ENCODE results near the gene SYNPO.

The SYNPO gene, protein sequence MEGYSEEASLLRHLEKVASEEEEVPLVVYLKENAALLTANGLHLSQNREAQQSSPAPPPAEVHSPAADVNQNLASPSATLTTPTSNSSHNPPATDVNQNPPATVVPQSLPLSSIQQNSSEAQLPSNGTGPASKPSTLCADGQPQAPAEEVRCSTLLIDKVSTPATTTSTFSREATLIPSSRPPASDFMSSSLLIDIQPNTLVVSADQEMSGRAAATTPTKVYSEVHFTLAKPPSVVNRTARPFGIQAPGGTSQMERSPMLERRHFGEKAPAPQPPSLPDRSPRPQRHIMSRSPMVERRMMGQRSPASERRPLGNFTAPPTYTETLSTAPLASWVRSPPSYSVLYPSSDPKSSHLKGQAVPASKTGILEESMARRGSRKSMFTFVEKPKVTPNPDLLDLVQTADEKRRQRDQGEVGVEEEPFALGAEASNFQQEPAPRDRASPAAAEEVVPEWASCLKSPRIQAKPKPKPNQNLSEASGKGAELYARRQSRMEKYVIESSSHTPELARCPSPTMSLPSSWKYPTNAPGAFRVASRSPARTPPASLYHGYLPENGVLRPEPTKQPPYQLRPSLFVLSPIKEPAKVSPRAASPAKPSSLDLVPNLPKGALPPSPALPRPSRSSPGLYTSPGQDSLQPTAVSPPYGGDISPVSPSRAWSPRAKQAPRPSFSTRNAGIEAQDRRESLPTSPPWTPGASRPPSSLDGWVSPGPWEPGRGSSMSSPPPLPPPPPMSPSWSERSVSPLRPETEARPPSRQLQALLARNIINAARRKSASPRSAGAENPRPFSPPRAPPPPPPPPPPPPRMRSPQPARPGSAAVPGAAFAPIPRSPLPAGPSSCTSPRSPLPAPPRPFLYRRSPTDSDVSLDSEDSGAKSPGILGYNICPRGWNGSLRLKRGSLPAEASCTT

DNA sequence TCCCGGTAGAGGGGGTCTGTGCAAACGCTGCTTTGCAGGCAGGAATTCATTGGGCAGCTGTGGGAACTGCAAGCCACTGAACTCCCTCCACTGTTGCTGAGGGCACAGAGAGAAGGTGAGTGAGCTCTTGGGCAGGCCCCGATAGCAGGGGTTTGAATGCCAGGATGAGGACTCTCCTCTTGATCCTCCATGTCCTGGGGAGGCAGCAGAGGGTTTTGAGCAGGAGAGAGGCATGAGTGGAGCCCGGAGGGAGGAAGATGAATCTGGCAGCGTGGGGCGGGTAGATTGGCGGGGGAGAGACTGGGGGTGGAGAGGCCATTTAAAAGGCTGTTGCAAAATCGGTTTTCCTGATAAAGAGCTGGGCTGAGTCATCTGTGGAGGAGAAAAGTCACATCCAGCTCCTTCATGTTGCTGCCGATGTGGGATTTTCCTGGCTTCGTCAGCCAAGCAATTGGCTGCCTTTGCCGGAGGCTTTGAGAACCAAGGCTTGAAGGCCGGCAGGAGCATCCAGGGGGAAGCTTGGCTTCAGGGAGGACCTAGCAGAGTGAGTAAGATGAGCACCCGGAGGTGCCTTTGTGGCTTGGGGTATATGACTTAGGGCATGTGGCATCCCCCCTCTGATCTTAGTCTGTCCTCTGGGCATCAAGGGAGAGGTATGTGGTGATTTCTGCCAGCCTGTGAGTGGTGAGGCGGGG lies at the start of gene SYNPO:
Gene SYNPO (plus strand): TSS at position 350 of the 695 bp plus-strand sequence. CDS start 7,616 bp downstream, outside the sequence.
- no peak for DNase-seq (ENCODE audit: low read depth in 2 of 2, low spot score in 1 of 2)

DNA sequence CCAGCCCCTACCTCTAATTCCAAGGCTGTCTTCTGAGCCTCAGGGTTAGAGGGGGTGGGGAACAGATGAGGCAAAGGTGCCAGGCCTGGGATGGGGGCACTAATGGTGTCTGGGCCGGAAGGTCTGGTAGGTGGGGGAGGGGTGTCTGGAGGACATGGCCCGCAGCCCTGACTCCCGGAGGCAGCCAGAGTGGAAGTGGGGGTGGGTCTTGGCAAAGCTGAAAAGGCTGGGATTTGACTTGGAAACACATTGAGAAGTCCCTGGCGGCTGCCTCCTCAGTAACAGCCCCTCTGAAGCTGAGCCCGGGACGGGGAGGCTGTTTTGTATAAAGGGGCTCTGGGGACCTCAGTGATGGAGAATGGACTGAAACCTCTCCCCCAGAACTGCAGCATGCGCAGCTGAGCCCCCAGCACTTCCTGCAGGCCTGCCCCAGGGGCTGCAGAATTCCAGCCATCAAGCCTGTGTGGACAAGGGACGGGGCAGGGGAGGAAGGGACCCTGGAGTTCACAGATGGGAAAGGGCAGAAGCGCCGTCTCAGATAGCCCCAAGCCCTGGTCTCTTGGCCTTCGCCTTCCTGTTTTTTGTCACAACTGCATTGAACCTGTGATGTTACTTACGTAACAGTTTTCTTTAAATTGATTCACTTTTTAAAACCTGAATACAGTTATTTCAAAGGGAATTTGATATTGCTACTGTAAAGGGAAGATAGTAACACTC lies 49.3 kb upstream of the SYNPO start:
- no peak for DNase-seq (ENCODE audit: low read depth in 2 of 2, low spot score in 1 of 2)

DNA sequence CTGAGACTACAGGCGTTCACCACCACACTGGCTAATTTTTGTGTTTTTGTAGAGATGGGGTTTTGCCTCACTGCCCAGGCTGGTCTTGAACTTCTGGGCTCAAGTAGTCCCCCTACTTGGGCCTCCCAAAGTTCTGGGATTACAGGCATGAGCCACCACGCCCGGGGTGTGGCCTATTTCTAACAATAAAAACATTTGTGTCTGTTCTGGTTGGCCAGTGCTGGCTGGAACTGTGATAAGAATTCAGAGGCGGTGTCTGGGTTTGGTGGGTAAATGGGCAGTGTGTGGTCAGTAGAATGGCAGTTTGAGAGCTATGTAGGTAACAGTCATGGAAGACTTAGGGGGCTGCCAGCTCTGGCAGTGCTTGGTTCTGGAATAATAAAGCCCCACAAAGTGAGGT lies 46.9 kb upstream of the SYNPO start:
- DNase-seq (ENCODE audit: low read depth in 2 of 2, low spot score in 1 of 2): no peak

DNA sequence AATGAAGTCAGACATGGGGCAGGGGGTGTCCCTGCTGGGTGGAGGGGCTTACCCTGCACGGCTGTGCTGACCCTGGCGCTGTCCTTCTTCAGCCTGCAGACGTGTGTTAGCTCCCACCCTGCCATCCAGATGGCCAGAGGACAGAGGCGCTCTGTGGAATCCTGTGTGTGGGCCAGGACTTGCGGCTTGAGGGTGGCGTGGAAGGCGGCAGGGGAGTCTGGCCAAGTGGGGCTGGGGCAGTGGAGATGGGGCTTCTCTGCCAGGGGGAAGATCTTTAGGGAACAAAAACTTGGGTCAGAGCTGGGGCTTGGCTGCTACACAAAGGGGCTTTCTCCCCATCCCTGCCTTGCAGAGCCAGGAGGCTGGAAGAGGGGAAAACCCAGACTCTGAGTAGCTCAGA lies 46.5 kb upstream of the SYNPO start:
- DNase-seq (ENCODE audit: low read depth in 2 of 2, low spot score in 1 of 2): no peak

DNA sequence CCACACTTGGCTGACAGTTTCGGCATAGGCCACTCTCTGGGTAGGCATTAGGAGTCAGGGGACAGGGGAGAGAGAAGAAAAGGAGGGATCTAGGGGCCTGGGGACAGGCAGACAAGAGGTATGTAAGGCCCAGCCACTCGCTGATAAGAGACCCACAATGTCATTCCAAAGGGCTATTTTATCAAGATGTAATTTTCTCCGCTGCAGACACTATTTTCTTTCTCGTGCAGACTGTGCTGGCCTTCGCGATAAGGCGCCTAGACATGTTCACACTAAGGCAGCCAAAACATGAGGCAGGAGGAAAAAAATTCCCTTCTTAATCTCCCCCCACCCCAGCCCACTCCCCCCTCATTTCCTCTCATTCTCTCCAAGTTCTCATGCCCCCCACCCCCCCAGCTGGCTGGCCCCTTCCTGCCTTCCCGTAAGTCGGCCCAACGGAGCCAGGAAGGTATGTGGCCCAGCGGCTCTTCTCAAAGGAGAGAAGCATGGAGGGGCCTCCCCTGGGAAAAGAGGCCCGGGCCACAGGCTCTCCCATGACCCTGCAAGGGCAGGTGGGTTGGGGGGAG lies 44.9 kb upstream of the SYNPO start:
- DNase-seq (ENCODE audit: low read depth in 2 of 2, low spot score in 1 of 2): no peak

DNA sequence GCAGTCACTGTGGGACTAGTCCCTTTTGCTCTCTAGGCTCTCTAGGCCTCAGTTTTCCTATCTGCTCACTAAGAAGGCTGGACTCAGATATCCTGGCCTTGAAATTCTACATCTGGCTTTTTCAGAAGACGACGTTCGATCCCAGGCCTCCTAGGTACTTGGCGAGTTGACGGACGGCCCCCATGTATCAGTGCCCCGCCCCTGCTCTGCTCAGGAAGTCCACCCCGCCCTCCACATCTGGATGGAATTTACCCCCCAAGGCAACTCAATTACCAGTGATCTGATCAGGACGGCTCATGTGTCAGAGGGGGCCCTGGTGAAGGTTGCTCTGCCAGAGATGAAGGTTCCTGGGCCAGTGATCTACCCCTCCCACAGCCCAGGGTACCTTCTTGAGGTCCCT lies 44.1 kb upstream of the SYNPO start:
- no peak for DNase-seq (ENCODE audit: low read depth in 2 of 2, low spot score in 1 of 2)

DNA sequence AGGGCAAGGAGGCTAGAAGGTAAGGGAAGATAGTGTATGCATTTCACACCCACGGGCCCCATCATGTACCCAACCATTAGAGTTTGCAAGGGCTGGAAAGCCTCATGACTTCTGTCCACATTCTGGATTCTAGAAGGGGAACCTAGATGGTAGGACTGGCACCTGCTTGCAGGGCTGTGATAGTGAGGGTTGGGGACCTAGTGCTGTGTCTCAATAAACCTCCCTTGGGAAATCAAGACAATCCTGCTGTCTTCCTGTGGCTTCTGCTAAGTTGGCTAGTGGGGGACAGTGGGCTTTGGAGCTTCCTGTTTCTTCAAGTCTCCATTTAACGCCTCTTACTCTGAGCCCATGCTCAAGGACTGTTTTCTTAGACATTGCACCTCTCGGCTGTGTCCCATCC lies 43.6 kb upstream of the SYNPO start:
- DNase-seq (ENCODE audit: low read depth in 2 of 2, low spot score in 1 of 2): no peak

DNA sequence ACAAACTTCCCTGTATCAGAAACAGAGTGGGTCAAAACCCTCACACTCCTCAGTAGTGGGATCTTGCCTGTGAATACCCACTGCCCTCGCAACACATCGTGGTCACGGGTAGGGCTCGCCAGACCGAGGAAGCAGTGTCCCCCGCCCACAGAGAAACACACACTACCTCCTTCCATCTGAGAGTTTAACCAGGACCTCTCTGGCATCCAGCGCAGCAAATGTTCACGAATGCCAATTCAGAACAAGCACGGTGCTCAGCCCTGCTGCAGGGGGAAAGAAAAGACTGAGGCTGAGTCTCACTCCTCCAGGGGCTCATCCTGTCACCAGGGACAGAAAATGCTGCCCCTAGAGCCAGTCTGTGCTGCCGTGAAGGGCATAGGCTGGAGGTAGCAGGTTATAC lies 42.5 kb upstream of the SYNPO start:
- DNase-seq (ENCODE audit: low read depth in 2 of 2, low spot score in 1 of 2): no peak

DNA sequence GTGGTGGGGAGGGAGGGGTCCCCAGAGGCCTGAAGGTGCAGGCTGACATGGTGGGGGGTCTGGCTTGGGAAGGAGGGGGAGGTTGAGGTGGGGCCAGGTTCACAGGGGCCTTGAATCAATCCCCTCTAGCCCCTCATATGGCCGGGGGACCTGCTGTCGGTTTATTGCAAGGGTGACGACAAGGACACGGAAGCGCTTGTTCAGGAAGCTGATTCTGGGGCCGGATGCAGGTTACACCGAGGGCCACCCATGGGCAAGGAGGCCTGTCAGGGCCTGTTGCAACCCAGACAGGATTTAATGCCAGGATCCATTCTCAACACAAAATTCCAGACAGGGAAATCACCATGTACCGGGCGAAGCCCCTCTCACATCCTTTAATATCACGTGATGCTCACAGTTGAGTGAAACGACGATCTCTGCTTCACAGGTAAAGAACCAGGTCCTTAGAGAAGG lies 41.6 kb upstream of the SYNPO start:
- no peak for DNase-seq (ENCODE audit: low read depth in 2 of 2, low spot score in 1 of 2)

DNA sequence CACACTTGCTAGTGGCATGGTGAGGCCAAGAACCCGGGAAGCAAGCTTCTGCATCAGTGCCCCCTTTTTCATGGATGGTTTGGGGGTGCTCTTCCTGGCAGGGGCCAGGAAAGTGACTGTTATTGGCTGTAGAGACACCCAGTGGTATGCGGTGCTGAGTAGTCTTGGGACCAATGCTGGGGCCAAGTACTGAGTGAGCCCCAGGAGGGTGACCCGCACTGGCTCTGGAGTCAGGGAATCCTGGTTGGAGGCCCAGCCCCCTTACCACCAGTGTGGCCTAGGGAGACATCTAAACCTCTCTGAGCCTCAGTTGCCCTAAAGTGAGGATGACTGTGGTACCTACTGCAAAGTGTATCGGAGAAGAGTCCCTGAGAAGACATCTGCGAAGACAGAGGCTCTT lies 41.2 kb upstream of the SYNPO start:
- no peak for DNase-seq (ENCODE audit: low read depth in 2 of 2, low spot score in 1 of 2)

DNA sequence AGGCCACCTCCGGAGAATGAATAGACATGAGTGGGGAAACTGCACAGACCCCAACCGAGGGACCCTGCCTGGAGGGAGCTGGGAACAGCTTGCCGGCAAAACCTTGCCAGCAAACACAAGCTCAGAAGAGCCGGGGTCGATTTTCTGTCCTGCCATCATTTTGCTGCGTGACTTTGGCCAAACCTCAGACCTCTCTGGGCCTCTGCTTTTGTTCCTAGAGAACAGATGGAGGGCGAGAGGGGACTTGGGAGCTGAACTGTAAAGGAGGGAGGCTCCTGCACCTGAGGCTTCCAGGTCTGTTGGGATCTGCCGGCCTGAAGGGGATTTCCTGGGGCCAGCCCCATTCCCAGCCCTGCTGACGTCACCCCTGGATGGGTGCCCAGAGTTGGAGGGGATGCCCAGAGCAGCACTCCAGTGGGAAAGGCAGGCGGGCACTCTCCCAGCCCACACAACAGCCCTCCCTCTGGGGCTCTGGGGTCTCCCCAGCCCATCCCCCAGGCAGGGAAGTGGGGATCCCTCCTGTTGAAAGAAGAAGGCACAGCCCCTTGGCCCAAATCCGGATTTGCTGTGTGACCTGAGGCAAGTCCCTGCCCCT lies 40.4 kb upstream of the SYNPO start:
- no peak for DNase-seq (ENCODE audit: low read depth in 2 of 2, low spot score in 1 of 2)

DNA sequence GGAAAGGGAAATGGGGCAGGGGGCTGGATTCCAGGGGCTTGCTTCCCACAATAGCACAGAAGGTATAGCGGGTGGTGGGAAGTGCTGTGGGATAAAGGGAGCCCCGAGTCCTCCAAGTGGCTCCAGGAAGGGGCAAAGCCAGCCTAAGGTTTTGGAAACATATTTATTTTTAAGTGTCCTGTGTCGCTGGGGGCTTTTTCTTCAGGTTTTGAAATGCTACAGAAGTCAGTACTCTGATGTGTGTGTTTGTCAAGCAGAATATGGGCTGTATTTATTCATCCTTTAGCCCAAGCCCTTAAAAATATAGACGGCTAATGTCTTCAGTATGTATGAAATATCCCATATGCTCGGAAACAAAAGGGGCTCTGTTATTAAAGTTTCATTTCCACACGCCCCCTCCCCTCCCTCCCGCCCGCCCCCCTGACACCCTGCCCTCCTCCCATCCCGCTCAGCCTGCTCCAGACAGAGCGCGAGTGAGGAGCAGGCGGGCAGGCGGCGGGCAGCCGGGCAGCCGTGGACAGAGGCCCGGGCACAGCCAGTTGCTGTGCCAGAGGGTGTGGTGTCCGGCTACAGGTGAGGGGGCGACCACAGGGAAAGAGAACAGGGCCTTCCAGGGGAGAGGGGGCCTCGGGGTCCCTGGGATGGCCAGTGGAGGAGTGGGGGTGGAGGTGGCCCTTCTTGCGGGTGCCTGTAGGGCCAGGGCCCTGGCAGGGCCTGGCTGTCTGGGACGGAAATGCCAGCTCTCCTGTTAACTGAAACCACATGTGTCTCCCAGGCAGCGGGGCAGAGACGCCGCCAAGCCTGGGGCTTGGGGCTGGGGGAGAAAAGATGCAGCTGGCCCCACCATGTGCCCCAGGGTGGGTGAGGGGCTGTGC lies 39.6 kb upstream of the SYNPO start:
- DNase-seq (ENCODE audit: low read depth in 2 of 2, low spot score in 1 of 2): no peak

DNA sequence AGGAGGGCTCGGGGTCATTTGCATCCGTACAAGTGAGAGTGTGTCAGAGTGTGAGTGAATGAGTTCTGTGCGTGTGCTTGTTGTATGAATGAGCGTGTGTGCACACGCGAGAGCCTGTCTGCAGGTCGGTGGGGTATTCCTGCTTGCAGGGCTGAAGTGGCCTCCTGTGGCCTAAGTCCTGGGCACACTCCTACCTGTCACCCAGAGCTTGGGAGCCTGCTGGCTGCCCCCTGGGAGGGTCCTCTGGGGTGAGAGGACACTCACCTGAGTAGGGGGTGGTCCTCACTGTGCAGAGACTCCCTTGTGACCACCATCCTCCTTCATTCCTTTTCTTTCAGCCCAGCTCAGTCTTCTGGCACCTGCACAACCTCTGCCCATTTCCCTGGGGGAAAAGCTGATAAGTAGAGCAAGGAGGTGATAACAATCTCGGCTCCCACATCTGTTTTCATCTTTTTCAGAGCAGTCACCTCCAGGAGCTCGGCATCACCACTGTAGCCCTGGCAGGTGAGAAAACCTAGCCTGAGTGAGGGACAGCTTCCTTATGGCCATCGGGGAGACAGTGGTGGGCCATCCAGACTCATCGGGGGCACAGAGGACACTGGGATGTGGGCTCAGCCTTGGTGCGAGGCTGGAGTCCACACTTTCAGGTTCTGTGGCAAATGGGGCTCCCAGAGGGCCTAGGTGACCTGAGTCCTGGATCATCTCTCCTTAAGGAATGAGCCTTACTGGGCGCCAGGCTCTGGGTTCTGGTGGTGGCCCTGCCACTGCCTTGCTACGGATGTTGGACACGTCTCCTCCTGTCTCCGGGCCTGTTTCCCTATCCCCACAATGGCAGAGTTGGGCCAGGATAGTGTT lies 38.7 kb upstream of the SYNPO start:
- no peak for DNase-seq (ENCODE audit: low read depth in 2 of 2, low spot score in 1 of 2)

DNA sequence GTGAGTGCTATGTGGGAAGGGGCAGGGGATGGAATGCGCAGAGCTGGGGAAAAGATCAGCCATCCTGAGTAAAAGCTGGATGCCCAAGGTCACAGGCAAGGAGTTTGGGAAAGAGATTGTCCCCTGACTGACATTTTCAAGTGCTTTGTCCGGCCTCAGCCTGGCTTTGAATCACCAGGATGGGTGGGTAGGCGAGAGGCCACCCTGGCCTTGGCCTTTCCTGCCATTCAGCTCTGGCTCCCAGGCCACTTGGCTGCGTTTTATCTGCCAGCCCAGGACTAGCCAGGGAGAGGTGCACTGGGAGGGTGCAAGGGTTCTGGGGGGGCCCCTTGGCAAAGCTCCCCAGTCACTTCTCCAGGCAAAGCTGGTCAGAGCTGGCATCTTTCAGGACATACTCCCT lies 37.4 kb upstream of the SYNPO start:
- no peak for DNase-seq (ENCODE audit: low read depth in 2 of 2, low spot score in 1 of 2)

DNA sequence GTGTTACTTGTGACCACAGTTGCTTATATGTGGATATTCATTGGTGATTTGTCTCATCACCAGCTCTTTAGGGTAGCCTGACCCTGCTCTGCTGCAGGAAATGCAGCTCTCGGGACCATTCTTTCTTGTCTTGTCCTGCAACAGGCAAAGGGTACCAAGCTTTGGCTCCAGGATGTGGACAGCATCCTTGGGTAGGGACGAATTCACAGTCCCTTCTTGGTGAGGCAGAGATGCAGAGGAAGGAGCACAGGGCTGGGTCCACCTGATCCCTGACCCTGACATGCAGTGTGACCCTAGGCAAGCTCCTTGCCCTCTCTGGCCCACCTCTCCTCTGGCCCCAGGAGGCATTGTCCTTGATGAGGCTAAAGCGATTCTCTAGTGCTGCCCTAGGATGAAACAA lies 37.0 kb upstream of the SYNPO start:
- no peak for DNase-seq (ENCODE audit: low read depth in 2 of 2, low spot score in 1 of 2)

DNA sequence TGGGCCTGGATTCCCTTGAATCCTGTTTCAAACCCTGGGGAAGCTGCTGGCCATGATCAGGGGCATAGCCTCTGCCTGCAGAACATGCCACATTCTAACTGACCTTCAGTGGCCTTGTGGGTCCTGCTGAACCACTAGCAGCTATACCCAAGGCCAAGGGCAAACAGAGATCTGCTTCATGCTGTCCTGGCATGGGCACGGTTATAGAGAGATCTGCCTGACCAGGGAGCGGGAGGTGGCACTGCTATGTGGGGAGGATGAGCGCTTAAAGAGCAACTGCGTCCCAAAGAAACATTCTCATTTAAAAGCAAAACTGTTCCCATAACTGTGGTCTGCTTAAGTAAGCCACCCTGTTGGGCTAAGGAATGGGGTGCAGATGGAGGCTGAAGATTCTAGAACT lies 36.5 kb upstream of the SYNPO start:
- no peak for DNase-seq (ENCODE audit: low read depth in 2 of 2, low spot score in 1 of 2)

DNA sequence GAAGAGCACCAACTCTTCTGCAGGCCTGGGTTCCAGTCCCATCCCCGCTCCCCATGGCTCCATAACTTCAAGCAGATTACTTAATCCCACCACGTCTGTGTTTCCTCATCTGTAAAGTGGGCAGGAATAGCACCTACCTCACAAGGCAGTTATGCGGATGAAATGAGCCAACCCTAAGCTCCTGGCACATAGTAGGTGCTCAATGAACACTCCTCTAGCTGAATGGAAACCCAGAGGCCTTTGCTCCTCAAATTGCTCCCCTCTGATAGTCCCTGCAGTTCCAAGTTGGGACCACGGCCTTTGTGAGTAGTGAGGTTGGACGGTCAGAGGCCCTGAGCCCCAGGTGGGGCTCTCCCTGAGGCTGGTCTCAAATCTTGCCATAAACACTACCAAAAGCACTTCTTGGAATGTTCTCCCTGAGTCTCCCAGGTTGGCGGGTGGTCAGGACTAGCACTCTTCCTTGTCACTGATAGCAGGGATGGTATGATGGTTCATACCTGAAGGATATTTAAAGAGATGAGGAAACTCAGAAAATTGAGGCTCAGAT lies 35.5 kb upstream of the SYNPO start:
- DNase-seq (ENCODE audit: low read depth in 2 of 2, low spot score in 1 of 2): no peak

DNA sequence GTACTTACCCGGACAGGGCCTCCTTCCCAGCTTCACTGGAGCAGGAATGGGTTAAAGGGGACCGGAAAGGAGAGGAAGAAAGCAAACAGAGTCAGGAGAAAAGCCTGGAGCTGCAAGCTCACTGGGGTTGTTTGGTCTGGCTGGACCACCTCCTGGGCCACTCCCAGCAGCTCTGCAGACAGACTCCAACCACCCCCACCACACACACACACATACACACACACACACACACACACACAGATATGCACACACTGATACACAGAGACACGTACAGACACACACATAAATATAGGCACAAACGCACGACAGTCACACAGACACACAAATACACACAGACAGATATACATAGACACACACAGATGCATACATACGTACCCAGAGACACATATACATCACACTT lies 34.9 kb upstream of the SYNPO start:
- no peak for DNase-seq (ENCODE audit: low read depth in 2 of 2, low spot score in 1 of 2)

All from stimulated activated CD8-positive, alpha-beta memory T cell treated with anti-CD3 and anti-CD28 coated beads, Interleukin-4, amount 100 ng/mL, for 1 hour (primary cell).